ENCODE measurements around the gene BORCS8. TPM values are rescaled to one million over a fixed set of nuclear protein-coding genes. Genes with fewer than 3 reads are reported as not detected.

BORCS8 gene
- total RNA-seq, 1 experiment from 2014 or later: 17.0 TPM

- no peak for DNase-seq (ENCODE audit: low read depth)
Measured at GRCh38 chr19:19214159-19214490, 22.2 kb upstream of the BORCS8 start.

GRCh38 chr19:19213426-19214158, 21.6 kb upstream of the BORCS8 start:
- DNase-seq (ENCODE audit: low read depth): no peak

- DNase-seq (ENCODE audit: low read depth): no peak
Measured at GRCh38 chr19:19212916-19213315, 21.0 kb upstream of the BORCS8 start.

- no peak for DNase-seq (ENCODE audit: low read depth)
Measured at GRCh38 chr19:19211499-19212420, 19.8 kb upstream of the BORCS8 start, which contains the start of gene NCAN. Gene NCAN (plus strand): TSS chr19:19211958. CDS start chr19:19216954, 4,996 bp downstream.

GRCh38 chr19:19209372-19209771, 17.4 kb upstream of the BORCS8 start:
- DNase-seq (ENCODE audit: low read depth): peak; percentile 22

GRCh38 chr19:19207637-19208572, 16.0 kb upstream of the BORCS8 start:
- DNase-seq (ENCODE audit: low read depth): no peak

GRCh38 chr19:19206938-19207337, 15.0 kb upstream of the BORCS8 start:
- DNase-seq (ENCODE audit: low read depth): no peak

GRCh38 chr19:19205416-19206410, 13.8 kb upstream of the BORCS8 start:
- no peak for DNase-seq (ENCODE audit: low read depth)

GRCh38 chr19:19204181-19204580, 12.2 kb upstream of the BORCS8 start:
- DNase-seq (ENCODE audit: low read depth): no peak

- DNase-seq (ENCODE audit: low read depth): peak; percentile 90
Measured at GRCh38 chr19:19203012-19203856, 11.3 kb upstream of the BORCS8 start, which contains the start of gene NR2C2AP. Gene NR2C2AP (minus strand): TSS chr19:19203414. CDS start chr19:19203060, 354 bp downstream.

GRCh38 chr19:19202707-19203011, 10.7 kb upstream of the BORCS8 start:
- DNase-seq (ENCODE audit: low read depth): no peak

GRCh38 chr19:19201697-19202630, 10.0 kb upstream of the BORCS8 start:
- DNase-seq (ENCODE audit: low read depth): no peak

GRCh38 chr19:19193926-19194325, 2.0 kb upstream of the BORCS8 start:
- DNase-seq (ENCODE audit: low read depth): no peak

- DNase-seq (ENCODE audit: low read depth): no peak
Measured at GRCh38 chr19:19192910-19193423, 1.0 kb upstream of the BORCS8 start.

- DNase-seq (ENCODE audit: low read depth): no peak
Measured at GRCh38 chr19:19191768-19192077, 229 bp downstream of the BORCS8 start.

GRCh38 chr19:19186742-19187141, 5.2 kb downstream of the BORCS8 start:
- DNase-seq (ENCODE audit: low read depth): no peak

GRCh38 chr19:19185853-19186740, 5.9 kb downstream of the BORCS8 start:
- DNase-seq (ENCODE audit: low read depth): peak; percentile 42

Measured in M059J (cell line).